DMS53 treated with DMSO at 0.1 percent for 48 hours (cell line): ENCODE data around the gene B3GALNT2.

Experiments
- DNase-seq: peaks from one replicate; lab custom pipeline; 2025; ENCODE audit not compliant: unreplicated experiment; lab: John Stamatoyannopoulos, UW

B3GALNT2 gene

GRCh38 chr1:235411489-235412486 lies 92.5 kb downstream of the B3GALNT2 start:
- peak; percentile 23 for DNase-seq

GRCh38 chr1:235410467-235410866 lies 93.8 kb downstream of the B3GALNT2 start:
- no peak for DNase-seq

GRCh38 chr1:235409042-235409820 lies 95.0 kb downstream of the B3GALNT2 start:
- no peak for DNase-seq

GRCh38 chr1:235408503-235408960 lies 95.7 kb downstream of the B3GALNT2 start:
- DNase-seq, result no peak

- DNase-seq, result no peak
Observed at GRCh38 chr1:235407419-235407818, 96.8 kb downstream of the B3GALNT2 start.

- no peak for DNase-seq
Observed at GRCh38 chr1:235404190-235404589, 100.1 kb downstream of the B3GALNT2 start.

- DNase-seq, result no peak
Observed at GRCh38 chr1:235403593-235403992, 100.7 kb downstream of the B3GALNT2 start.

GRCh38 chr1:235402457-235403200 lies 101.6 kb downstream of the B3GALNT2 start:
- peak; percentile 6 for DNase-seq

- no peak for DNase-seq
Observed at GRCh38 chr1:235401251-235401650, 103.0 kb downstream of the B3GALNT2 start.
